ENCODE results near the gene LCA5L. TPM values are rescaled to one million over a fixed set of nuclear protein-coding genes. Genes with fewer than 3 reads are reported as not detected.
A peak's percentile ranks its signal among the peaks of the same experiment; 100 is the strongest.

Gene LCA5L
- 0.65 and 3.1 TPM in 2 replicates for total RNA-seq (ENCODE audit: low replicate concordance)

GRCh38 chr21:39445321-39446269 is at the start of gene LCA5L:
TSS of gene LCA5L (minus strand) at chr21:39445778. CDS start at chr21:39428493, 17,285 bp downstream.
- TF ChIP-seq CTCF (IDR thresholded peaks at IDR 0.05; ENCODE audit: insufficient read depth, low read length) = peak; percentile 29
- DNase-seq (ENCODE audit: low read depth) = peak; percentile 88
- peak within 1 kb of the TSS; percentile 88 for H3K4me3 ChIP-seq (ENCODE audit: low read depth, low read length)

- no peak for TF ChIP-seq CTCF (IDR thresholded peaks at IDR 0.05; ENCODE audit: insufficient read depth, low read length)
- no peak overlapping the region for H3K4me3 ChIP-seq (ENCODE audit: low read depth, low read length)
- DNase-seq (ENCODE audit: low read depth) = no peak
These were observed 43.9 kb upstream of the LCA5L start for GRCh38 chr21:39489380-39489924.

GRCh38 chr21:39484711-39485276 is 39.2 kb upstream of the LCA5L start:
- peak; percentile 79 for DNase-seq (ENCODE audit: low read depth)

GRCh38 chr21:39483917-39484316 is 38.3 kb upstream of the LCA5L start:
- H3K4me3 ChIP-seq (ENCODE audit: low read depth, low read length) = no peak overlapping the region
- peak; percentile 83 for DNase-seq (ENCODE audit: low read depth)
- no peak for TF ChIP-seq CTCF (IDR thresholded peaks at IDR 0.05; ENCODE audit: insufficient read depth, low read length)

More at GRCh38 chr21:39484711-39485276, 39.2 kb upstream of the LCA5L start:
- no peak overlapping the region for H3K4me3 ChIP-seq (ENCODE audit: low read depth, low read length)
- TF ChIP-seq CTCF (IDR thresholded peaks at IDR 0.05; ENCODE audit: insufficient read depth, low read length) = no peak

- TF ChIP-seq CTCF (IDR thresholded peaks at IDR 0.05; ENCODE audit: insufficient read depth, low read length) = no peak
- H3K4me3 ChIP-seq (ENCODE audit: low read depth, low read length) = no peak overlapping the region
- no peak for DNase-seq (ENCODE audit: low read depth)
These were observed 36.3 kb upstream of the LCA5L start for GRCh38 chr21:39481886-39482285.

- TF ChIP-seq CTCF (IDR thresholded peaks at IDR 0.05; ENCODE audit: insufficient read depth, low read length) = no peak
- no peak overlapping the region for H3K4me3 ChIP-seq (ENCODE audit: low read depth, low read length)
- no peak for DNase-seq (ENCODE audit: low read depth)
These were observed 34.7 kb upstream of the LCA5L start for GRCh38 chr21:39480271-39480670.
